Caco-2 (cell line): ENCODE measurements around the gene AHCY. TPM values are rescaled to one million over a fixed set of nuclear protein-coding genes. Genes with fewer than 3 reads are reported as not detected.
"Not testable (repeated sequence)": the region's sequence is repeated elsewhere in the genome, so short reads cannot be mapped to it uniquely, and the experiment has no call there.

Experiments
- BruUV-seq: library from RNA; stranded (reverse); fragments of 400-500 nt; replicated peaks from 2 replicates; lab custom pipeline; 2021; lab: Mats Ljungman, UMichigan
- CTCF ChIA-PET: fragments of 300-600 bp; sonication (Branson Sonifier 250); formaldehyde crosslinking; loops from one replicate; lab custom pipeline; 2022; ENCODE audit warnings: antibody characterized with exemption; lab: Charles Lee
- POLR2A ChIA-PET: fragments of 300-600 bp; sonication (Branson Sonifier 250); formaldehyde crosslinking; loops from one replicate; lab custom pipeline; 2022; ENCODE audit warnings: antibody characterized with exemption; lab: Charles Lee
- DNase-seq, 2 experiments: peaks; one replicate each; pipeline versions ENCODE4 v3.0.0 to v3.0.0-alpha.2; 2020 to 2022
- H3K27me3 ChIP-seq: replicated peaks from 2 replicates; pipeline ENCODE4 v1.6.0; 2011; ENCODE audit warnings: low read length; ENCODE audit not compliant: control insufficient read depth, insufficient read depth
- H3K36me3 ChIP-seq: 2 replicates; pipeline ENCODE4 v1.5.1; 2011; ENCODE audit warnings: low read length; ENCODE audit not compliant: control insufficient read depth, insufficient read depth
- H3K4me1 ChIP-seq: fragments of 250-450 bp; sonication (Bioruptor Pico); 2 replicates; pipeline ENCODE4 v1.5.1; 2020; ENCODE audit warnings: mild to moderate bottlenecking
- H3K4me3 ChIP-seq: 2 replicates; pipeline ENCODE4 v1.5.1; 2011; ENCODE audit warnings: low read depth, mild to moderate bottlenecking, control low read depth, low read length
- H3K9me3 ChIP-seq: fragments of 250-450 bp; sonication (Bioruptor Pico); 2 replicates; pipeline ENCODE4 v1.5.1; 2020; ENCODE audit warnings: mild to moderate bottlenecking, moderate library complexity
- H3K27ac Mint-ChIP-seq: one replicate; pipeline ENCODE4 v1.8.0; 2022; ENCODE audit warnings: mixed read lengths; ENCODE audit not compliant: unreplicated experiment
- H3K27me3 Mint-ChIP-seq: one replicate; pipeline ENCODE4 v1.8.0; 2022; ENCODE audit warnings: mixed read lengths; ENCODE audit not compliant: insufficient read depth, unreplicated experiment
- H3K36me3 Mint-ChIP-seq: one replicate; pipeline ENCODE4 v1.8.0; 2022; ENCODE audit warnings: mild to moderate bottlenecking, mixed read lengths; ENCODE audit not compliant: insufficient read depth, unreplicated experiment
- H3K4me1 Mint-ChIP-seq: one replicate; pipeline ENCODE4 v1.8.0; 2022; ENCODE audit warnings: low read depth, mixed read lengths; ENCODE audit not compliant: unreplicated experiment
- H3K4me3 Mint-ChIP-seq: one replicate; pipeline ENCODE4 v1.8.0; 2022; ENCODE audit warnings: mild to moderate bottlenecking, moderate library complexity, mixed read lengths; ENCODE audit not compliant: unreplicated experiment
- H3K9me3 Mint-ChIP-seq: one replicate; pipeline ENCODE4 v1.8.0; 2022; ENCODE audit warnings: mixed read lengths; ENCODE audit not compliant: unreplicated experiment
- intact Hi-C: fragments of 100-400 bp; cut with micrococcal nuclease; formaldehyde crosslinking; loops from one replicate; pipeline ENCODE4 v1.10.0; 2022; ENCODE audit not compliant: unreplicated experiment
- total RNA-seq: library from RNA; stranded (reverse); gene quantifications from 2 replicates; pipeline ENCODE4 v1.2.3, GENCODE V29; 2022
- TF ChIP-seq, protein P1 (sequence below), 2 experiments: fragments of 200-600 bp in 1 of 2; IDR thresholded peaks; 1 replicate in 1 of 2; 2 replicates in 1 of 2; pipeline versions ENCODE4 v1.5.1 to v1.8.0; 2011 to 2022; ENCODE audit warnings: antibody characterized with exemption in 1 of 2, control low read depth in 1 of 2, inconsistent platforms in 1 of 2, low read depth in 1 of 2, low read length in 1 of 2, mild to moderate bottlenecking in 1 of 2, moderate library complexity in 1 of 2; ENCODE audit not compliant: insufficient read depth in 1 of 2, severe bottlenecking in 1 of 2, unreplicated experiment in 1 of 2

Gene AHCY
- total RNA-seq, 1 experiment from 2014 or later: 665 TPM

DNA sequence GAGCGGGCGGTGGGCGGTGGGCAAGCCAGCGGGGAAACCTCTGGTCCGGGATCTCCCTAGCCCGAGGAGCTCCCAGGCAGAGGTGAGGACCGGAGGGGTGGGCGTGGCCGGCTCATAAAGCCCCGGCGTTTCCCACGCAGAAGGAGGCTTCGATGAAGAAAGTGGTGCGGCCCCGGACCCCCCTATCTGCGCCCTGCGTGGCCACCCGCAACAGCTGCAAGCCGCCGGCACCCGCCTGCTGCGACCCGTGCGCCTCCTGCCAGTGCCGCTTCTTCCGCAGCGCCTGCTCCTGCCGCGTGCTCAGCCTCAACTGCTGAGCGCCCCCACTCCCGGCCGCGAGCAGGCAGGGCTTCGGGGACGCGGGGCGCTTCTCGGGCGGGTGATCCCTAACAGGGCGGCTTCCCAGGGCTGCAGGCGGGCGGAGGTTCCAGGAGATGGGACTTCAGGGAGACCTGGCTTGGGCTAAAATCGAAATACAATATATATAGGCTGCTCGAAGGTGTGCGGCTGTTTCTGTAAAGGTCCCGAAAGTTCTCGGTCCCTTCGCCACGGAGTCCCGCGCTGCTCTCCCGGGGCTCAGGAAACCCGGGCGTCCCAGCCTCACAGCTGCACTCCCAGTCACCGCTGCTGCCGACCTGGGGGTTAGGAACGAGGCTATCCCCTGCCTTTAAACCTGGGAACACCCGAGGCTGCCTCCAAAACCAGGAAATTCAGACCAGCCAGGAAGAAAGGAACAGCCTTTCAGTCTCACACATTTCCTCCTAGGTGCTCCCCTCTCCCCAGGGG is 34.1 kb downstream of the AHCY start:
- H3K4me3 ChIP-seq: no peak overlapping the region
- H3K36me3 ChIP-seq: no peaks in the 10 kb centered on the region; the same call in 1 of the 2 replicates
- H3K9me3 ChIP-seq: no peaks in the 10 kb centered on the region
- peaks cover 63% of the 10 kb centered on the region for H3K36me3 Mint-ChIP-seq
- intact Hi-C loops: no loop called here
- H3K27me3 ChIP-seq: no peaks in the 10 kb centered on the region
- no TSS peak for BruUV-seq
- no peaks in the 10 kb centered on the region for H3K9me3 Mint-ChIP-seq
- DNase-seq: no peak
- H3K27me3 Mint-ChIP-seq: no peaks in the 10 kb centered on the region
- TF ChIP-seq, protein P1, sequence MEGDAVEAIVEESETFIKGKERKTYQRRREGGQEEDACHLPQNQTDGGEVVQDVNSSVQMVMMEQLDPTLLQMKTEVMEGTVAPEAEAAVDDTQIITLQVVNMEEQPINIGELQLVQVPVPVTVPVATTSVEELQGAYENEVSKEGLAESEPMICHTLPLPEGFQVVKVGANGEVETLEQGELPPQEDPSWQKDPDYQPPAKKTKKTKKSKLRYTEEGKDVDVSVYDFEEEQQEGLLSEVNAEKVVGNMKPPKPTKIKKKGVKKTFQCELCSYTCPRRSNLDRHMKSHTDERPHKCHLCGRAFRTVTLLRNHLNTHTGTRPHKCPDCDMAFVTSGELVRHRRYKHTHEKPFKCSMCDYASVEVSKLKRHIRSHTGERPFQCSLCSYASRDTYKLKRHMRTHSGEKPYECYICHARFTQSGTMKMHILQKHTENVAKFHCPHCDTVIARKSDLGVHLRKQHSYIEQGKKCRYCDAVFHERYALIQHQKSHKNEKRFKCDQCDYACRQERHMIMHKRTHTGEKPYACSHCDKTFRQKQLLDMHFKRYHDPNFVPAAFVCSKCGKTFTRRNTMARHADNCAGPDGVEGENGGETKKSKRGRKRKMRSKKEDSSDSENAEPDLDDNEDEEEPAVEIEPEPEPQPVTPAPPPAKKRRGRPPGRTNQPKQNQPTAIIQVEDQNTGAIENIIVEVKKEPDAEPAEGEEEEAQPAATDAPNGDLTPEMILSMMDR (IDR thresholded peaks at IDR 0.05; ENCODE audit: insufficient read depth in 1 of 2, low read depth in 1 of 2, low read length in 1 of 2, severe bottlenecking in 1 of 2, unreplicated experiment in 1 of 2): no peak
- no peaks in the 10 kb centered on the region for H3K4me1 ChIP-seq
- CTCF ChIA-PET: no interaction called here
- POLR2A ChIA-PET: interaction anchor here (0.7 kb wide), 1 partner anchor 988 kb away, joined by 3 read pairs; no protein-coding TSS in a partner anchor
- H3K4me3 Mint-ChIP-seq: no peak overlapping the region
- no peaks in the 10 kb centered on the region for H3K4me1 Mint-ChIP-seq
- H3K27ac Mint-ChIP-seq: peak overlapping the region; percentile 16

DNA sequence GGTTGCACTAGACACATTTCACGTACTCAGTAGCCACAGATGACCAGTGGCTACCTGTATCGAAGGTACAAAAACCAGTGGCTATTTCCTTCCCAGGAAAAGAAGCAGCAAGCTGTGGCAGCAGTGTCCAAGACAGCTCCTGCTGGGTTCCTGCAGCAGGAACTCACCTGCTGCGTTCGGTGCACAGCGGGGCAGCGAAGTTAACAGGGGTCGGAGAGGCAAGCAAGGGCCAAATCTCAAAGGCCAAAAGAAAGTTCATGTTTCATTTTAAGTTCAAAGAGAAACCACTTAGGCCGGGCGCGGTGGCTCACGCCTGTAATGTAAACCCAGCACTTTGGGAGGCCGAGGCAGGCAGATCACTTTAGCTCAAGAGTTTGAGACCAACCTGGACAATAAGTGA is 35.0 kb downstream of the AHCY start:
- Mint-ChIP-seq H3K27me3 (no peaks in the 10 kb centered on the region), H3K36me3 (peaks cover 54% of the 10 kb centered on the region), H3K4me1 (no peaks in the 10 kb centered on the region), H3K4me3 (no peak overlapping the region), H3K9me3 (no peaks in the 10 kb centered on the region), H3K27ac (no peak overlapping the region)
- no peak for DNase-seq
- Histone ChIP-seq H3K4me3 (no peak overlapping the region), H3K9me3 (no peaks in the 10 kb centered on the region), H3K4me1 (no peaks in the 10 kb centered on the region), H3K36me3 (no peaks in the 10 kb centered on the region), H3K27me3 (no peaks in the 10 kb centered on the region)
- ChIA-PET CTCF (interaction anchor here (1.0 to 1.3 kb wide), 2 partner anchors 44 to 78 kb away, joined by 3 to 5 read pairs; no protein-coding TSS in a partner anchor), POLR2A (no interaction called here)
- no TSS peak for BruUV-seq
- intact Hi-C loops: no loop called here
- TF ChIP-seq, protein P1 (IDR thresholded peaks at IDR 0.05; ENCODE audit: insufficient read depth in 1 of 2, low read depth in 1 of 2, low read length in 1 of 2, severe bottlenecking in 1 of 2, unreplicated experiment in 1 of 2): no peak

DNA sequence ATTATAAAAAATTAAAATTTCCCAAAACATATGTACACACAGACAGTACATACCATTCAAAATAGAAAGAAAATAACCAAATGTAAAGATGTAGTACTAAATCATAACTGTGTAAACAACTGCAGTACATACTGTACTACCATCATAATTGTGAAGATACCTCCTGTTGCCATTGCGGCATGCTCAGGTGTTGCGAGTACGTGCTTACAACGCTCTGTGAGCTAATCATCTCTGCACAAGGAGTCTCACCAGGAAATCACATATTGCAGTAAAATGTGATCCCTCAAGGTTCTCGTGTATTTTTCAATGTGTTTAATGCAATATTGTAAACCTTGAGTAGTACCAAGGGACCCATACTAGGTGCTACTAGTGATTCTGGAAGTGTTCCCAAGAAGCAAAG is 39.0 kb downstream of the AHCY start:
- Mint-ChIP-seq H3K27ac (no peak overlapping the region), H3K4me1 (no peaks in the 10 kb centered on the region), H3K36me3 (peaks cover 19% of the 10 kb centered on the region), H3K9me3 (no peaks in the 10 kb centered on the region), H3K27me3 (no peaks in the 10 kb centered on the region), H3K4me3 (no peak overlapping the region)
- intact Hi-C loops: no loop called here
- TF ChIP-seq, protein P1 (IDR thresholded peaks at IDR 0.05; ENCODE audit: insufficient read depth in 1 of 2, low read depth in 1 of 2, low read length in 1 of 2, severe bottlenecking in 1 of 2, unreplicated experiment in 1 of 2): no peak
- Histone ChIP-seq H3K27me3 (no peaks in the 10 kb centered on the region), H3K4me1 (no peaks in the 10 kb centered on the region), H3K36me3 (no peaks in the 10 kb centered on the region), H3K9me3 (no peaks in the 10 kb centered on the region), H3K4me3 (no peak overlapping the region)
- ChIA-PET POLR2A (no interaction called here), CTCF (no interaction called here)
- peak in 1 of 2 experiments; percentile 13 for DNase-seq
- BruUV-seq: no TSS peak

DNA sequence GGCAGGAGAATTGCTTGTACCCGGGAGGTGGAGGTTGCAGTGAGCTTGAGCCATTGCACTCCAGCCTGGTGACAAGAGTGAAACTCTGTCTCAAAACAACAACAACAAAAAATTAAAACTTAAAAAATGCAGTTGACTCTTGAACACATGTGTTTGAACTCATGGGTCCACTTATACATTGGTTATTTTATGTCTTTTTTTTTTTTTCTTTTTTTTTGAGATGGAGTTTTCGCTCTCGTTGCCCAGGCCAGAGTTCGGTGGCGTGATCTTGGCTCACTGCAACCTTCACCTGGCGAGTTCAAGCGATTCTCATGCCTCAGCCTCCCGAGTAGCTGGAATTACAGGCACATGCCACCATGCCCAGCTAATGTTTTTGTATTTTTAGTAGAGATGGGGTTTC is 39.7 kb downstream of the AHCY start:
- not testable (repeated sequence) for H3K27ac Mint-ChIP-seq

More for the DNA sequence above, 39.7 kb downstream of the AHCY start:
- H3K27me3 Mint-ChIP-seq, POLR2A ChIA-PET, H3K9me3 Mint-ChIP-seq, intact Hi-C loops, H3K9me3 ChIP-seq, H3K36me3 ChIP-seq, H3K4me3 Mint-ChIP-seq, H3K4me1 Mint-ChIP-seq, H3K4me1 ChIP-seq, BruUV-seq, H3K4me3 ChIP-seq, H3K27me3 ChIP-seq: not testable (repeated sequence)
- CTCF ChIA-PET: interaction anchor here (1.1 kb wide), 1 partner anchor 73 kb away, joined by 5 read pairs; no protein-coding TSS in a partner anchor
- DNase-seq: peak in 1 of 2 experiments; percentile 10
- H3K36me3 Mint-ChIP-seq: peaks cover 12% of the 10 kb centered on the region
